ENCODE data around the gene KIF12. TPM values are rescaled to one million over a fixed set of nuclear protein-coding genes. Genes with fewer than 3 reads are reported as not detected.

The KIF12 gene
- total and polyA plus RNA-seq, 8 donors, result 40.4 to 605 (median 68.3) TPM

- H3K4me3 ChIP-seq, result no peak overlapping the region
- DNase-seq, result no peak
- no peak for FAIRE-seq
- intact Hi-C loops (cut with DNase I), result no loop called here
- H3K27ac ChIP-seq, result no peak overlapping the region
- TF ChIP-seq CTCF (IDR thresholded peaks at IDR 0.05), result no peak
- 71 to 74% methylated on average over 9 of the region's 9 CpGs for WGBS, 2 donors
- H3K4me1 ChIP-seq, result peaks cover 0 to 9% (median 0%) of the 10 kb centered on the region in 3 donors
- H3K27me3 ChIP-seq, result no peaks in the 10 kb centered on the region
- no peaks in the 10 kb centered on the region for H3K36me3 ChIP-seq
- ATAC-seq, result no peak
- no peaks in the 10 kb centered on the region for H3K9me3 ChIP-seq
Measured at GRCh38 chr9:114123031-114123977, 24.2 kb upstream of the KIF12 start.

GRCh38 chr9:114122136-114123027 lies 23.3 kb upstream of the KIF12 start:
- 84 to 89% methylated on average over 9 of the region's 9 CpGs for WGBS, 2 donors
- Histone ChIP-seq H3K27ac (no peak overlapping the region), H3K36me3 (no peaks in the 10 kb centered on the region), H3K4me1 (peaks cover 0 to 9% (median 0%) of the 10 kb centered on the region in 3 donors), H3K27me3 (no peaks in the 10 kb centered on the region), H3K4me3 (no peak overlapping the region), H3K9me3 (no peaks in the 10 kb centered on the region)
- no peak for DNase-seq
- ATAC-seq, result no peak
- intact Hi-C loops (cut with DNase I), result no loop called here
- no peak for FAIRE-seq
- TF ChIP-seq CTCF (IDR thresholded peaks at IDR 0.05), result no peak

DNA sequence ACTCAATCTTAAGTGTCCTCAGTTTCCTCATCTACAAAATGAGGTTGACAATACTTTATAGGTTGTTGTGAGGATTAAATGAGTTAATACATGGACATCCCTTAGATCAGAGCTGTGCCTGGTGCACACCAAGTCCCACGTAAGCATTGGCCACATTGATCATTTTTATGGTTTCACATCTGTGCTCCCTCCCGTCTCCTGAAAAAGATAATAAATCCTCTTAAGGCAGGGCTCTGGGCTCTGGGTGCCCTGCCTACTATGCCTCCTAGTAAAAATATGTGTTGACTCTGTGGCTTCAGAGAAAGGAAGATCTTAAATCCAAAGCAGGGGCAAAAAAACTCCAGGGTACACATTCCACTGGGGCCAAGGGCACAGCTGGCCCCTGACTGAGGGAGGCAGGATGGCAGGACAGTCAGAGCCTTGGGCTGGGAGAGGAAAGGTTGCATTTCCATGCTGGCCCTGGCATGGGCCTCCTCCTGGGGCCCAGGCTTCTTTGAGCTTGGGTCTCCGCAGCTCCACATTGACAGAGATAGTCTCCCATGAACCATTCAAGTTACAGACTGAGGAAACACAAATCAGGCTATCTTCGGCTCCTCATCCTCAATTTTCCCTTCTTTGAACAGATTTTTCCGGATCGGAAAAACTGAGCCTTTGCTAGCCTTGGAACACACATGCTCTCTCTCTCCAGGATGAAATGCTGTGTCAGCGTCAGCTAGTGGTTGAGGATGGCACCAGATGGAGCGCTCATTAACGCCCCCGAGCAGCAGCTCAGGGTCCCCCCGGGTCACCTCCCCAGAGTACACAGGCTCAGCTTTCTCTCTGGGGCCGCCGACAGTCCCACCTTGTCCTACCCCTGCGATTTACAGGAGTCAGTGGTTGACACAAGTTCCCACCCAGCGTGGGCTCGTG lies 22.4 kb upstream of the KIF12 start:
- H3K4me3 ChIP-seq, result no peak overlapping the region
- 81 to 88% methylated on average over 16 of the region's 16 CpGs for WGBS, 2 donors
- no peaks in the 10 kb centered on the region for H3K9me3 ChIP-seq
- no peaks in the 10 kb centered on the region for H3K27me3 ChIP-seq
- DNase-seq, result no peak
- intact Hi-C loops (cut with DNase I), result no loop called here
- TF ChIP-seq CTCF (IDR thresholded peaks at IDR 0.05), result no peak
- H3K27ac ChIP-seq, result no peak overlapping the region
- peaks cover 0 to 9% (median 0%) of the 10 kb centered on the region in 3 donors for H3K4me1 ChIP-seq
- no peaks in the 10 kb centered on the region for H3K36me3 ChIP-seq
- ATAC-seq, result no peak
- no peak for FAIRE-seq

- ATAC-seq, result no peak
- FAIRE-seq, result no peak
- peaks cover 0 to 9% (median 0%) of the 10 kb centered on the region in 3 donors for H3K4me1 ChIP-seq
- TF ChIP-seq CTCF (IDR thresholded peaks at IDR 0.05), result no peak
- no peak for DNase-seq
- no peaks in the 10 kb centered on the region for H3K27me3 ChIP-seq
- no peaks in the 10 kb centered on the region for H3K36me3 ChIP-seq
- H3K9me3 ChIP-seq, result no peaks in the 10 kb centered on the region
- no peak overlapping the region for H3K4me3 ChIP-seq
- intact Hi-C loops (cut with DNase I), result no loop called here
- H3K27ac ChIP-seq, result no peak overlapping the region
- WGBS, 2 donors, result 35 to 44% methylated on average over 4 of the region's 4 CpGs
Measured at GRCh38 chr9:114120192-114121014, 21.3 kb upstream of the KIF12 start.
